ENCODE data around the gene DVL3. TPM values are rescaled to one million over a fixed set of nuclear protein-coding genes. Genes with fewer than 3 reads are reported as not detected.

Gene DVL3
- total RNA-seq, 1 experiment from 2014 or later, result 60.7 TPM

DNA sequence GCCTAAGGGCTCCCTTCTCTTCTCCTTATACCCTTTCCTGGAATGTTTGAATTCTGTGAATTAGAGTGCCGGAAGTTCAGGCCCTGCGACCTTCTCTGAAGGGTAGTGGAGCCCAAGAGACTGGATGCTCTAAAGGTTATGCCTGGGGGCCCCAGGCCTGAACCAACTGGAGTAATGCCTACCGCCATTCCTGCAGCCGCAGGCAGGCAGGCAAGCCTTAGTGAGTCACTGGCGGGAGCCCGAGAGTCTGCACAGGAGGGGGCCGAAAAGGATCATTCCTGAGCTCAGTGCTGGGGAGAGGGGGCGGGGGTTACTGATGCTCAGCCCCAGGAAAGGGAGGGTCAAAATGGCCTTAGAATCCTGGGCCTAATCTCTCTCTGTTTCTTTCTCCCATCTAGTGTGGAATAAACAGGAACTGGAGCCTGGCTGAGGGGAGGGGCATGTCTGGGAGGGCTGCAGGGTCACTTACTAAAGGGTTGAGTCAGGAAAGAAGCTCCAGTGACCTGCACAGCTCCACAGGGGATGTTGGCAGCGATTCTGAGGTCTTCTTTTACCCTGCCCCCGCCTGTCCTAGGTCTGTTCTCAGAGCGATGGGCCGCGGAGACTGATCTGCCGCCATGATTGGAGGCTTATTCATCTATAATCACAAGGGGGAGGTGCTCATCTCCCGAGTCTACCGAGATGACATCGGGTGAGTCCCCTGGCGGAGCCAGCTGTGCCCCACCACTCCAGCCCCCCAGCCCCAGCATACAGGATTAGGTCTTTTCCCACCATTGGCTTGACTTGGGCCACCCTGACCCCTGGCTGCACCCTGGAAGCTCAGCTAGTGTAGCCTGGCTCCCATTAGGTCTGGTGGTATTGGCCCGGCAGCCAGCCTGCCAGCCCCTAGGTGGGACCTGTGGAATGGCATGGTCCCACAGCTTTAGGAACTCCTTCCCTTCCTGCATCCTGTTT, 21.5 kb downstream of the DVL3 start:
- no TSS peak for BruUV-seq (replicated peaks)
- Histone ChIP-seq H3K9ac (ENCODE audit: low read length) (peak overlapping the region; percentile 96), H3K79me2 (ENCODE audit: insufficient read depth, low read length) (peaks cover 51% of the 10 kb centered on the region), H2AFZ (ENCODE audit: low read depth, low read length, poor library complexity, severe bottlenecking) (no peak overlapping the region), H3K27ac (ENCODE audit: low read depth, low read length) (peak overlapping the region; percentile 92), H3K27me3 (ENCODE audit: insufficient read depth, low read length) (no peaks in the 10 kb centered on the region), H3K4me1 (ENCODE audit: control insufficient read depth in 1 of 2, insufficient read depth in 2 of 2, low read length in 2 of 2) (peaks cover 10 to 30% of the 10 kb centered on the region in 2 experiments), H3K4me3 (replicated peaks in 1 of 2; ENCODE audit: low read depth in 1 of 2, low read length in 2 of 2) (peak overlapping the region; percentile 96), H3K9me3 (ENCODE audit: control insufficient read depth in 1 of 2, insufficient read depth in 1 of 2, low read depth in 1 of 2, low read length in 2 of 2) (no peaks in the 10 kb centered on the region), H3K9me2 (ENCODE audit: insufficient read depth) (no peaks in the 10 kb centered on the region), H4K20me1 (ENCODE audit: insufficient read depth) (no peaks in the 10 kb centered on the region), H3K4me2 (ENCODE audit: low read length) (peak overlapping the region; percentile 89), H3K36me3 (ENCODE audit: control insufficient read depth in 1 of 2, insufficient read depth in 2 of 2, low read length in 2 of 2) (peaks cover 33 to 49% of the 10 kb centered on the region in 2 experiments)
- ATAC-seq, result peak; percentile 76
- ChIA-PET POLR2A (interaction anchor here (1.2 kb wide), 2 partner anchors 8 to 10 kb away, joined by 4 to 12 read pairs; partner anchors contain the start of gene ABCF3), RAD21 (ENCODE audit: low non-redundant PET in 1 of 2, low total read pairs in 2 of 2, uncharacterized antibody in 2 of 2, unreplicated experiment in 2 of 2) (interaction anchor here in 1 of 2 experiments (0.6 kb wide), 1 partner anchor 17 kb away, joined by 3 read pairs; no protein-coding TSS in a partner anchor), CTCF (interaction anchor here (0.6 to 1.6 kb wide), 3 partner anchors 9 to 281 kb away, joined by 4 to 5 read pairs (median 4); partner anchors contain the start of genes ABCF3 and EEF1AKMT4)
- TF ChIP-seq POLR2AphosphoS5 (IDR thresholded peaks at IDR 0.05; ENCODE audit: low read depth, low read length) (peak; percentile 70), JUND (IDR thresholded peaks at IDR 0.05) (no peak), YY1 (IDR thresholded peaks at IDR 0.05; ENCODE audit: extremely low read depth, insufficient replicate concordance, low read depth, low read length) (peak; percentile 83), POLR2A (IDR thresholded peaks at IDR 0.05; ENCODE audit: borderline replicate concordance, extremely low read depth, insufficient read depth, insufficient read length) (peak; percentile 40), ZFX (IDR thresholded peaks at IDR 0.05) (peak; percentile 72), TCF7L2 (IDR thresholded peaks at IDR 0.05; ENCODE audit: borderline replicate concordance, extremely low read depth, insufficient read depth, insufficient read length) (peak; percentile 32), ELF1 (IDR thresholded peaks at IDR 0.05; ENCODE audit: borderline replicate concordance, low read depth) (no peak)
- TF ChIP-seq, protein P1, sequence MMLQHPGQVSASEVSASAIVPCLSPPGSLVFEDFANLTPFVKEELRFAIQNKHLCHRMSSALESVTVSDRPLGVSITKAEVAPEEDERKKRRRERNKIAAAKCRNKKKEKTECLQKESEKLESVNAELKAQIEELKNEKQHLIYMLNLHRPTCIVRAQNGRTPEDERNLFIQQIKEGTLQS (IDR thresholded peaks at IDR 0.05), result no peak
- DNase-seq (ENCODE audit: low read depth, low spot score), result peak; percentile 75
- intact Hi-C loops (cut with micrococcal nuclease), result loop anchor here (2.0 kb wide), 1 partner anchor 72 kb away; the partner anchor contains the start of genes ALG3 and EEF1AKMT4
